ENCODE measurements around the gene RHBG. TPM values are rescaled to one million over a fixed set of nuclear protein-coding genes. Genes with fewer than 3 reads are reported as not detected.

The RHBG gene
- total RNA-seq, 1 experiment from 2014 or later = 1.5 TPM

- Histone ChIP-seq H3K56ac (ENCODE audit: insufficient read length, low read depth, low read length) (no peak overlapping the region), H3K14ac (ENCODE audit: insufficient read depth, low read length) (no peak overlapping the region; the same call in 1 of the 2 replicates), H4K20me1 (ENCODE audit: control insufficient read depth, insufficient read depth, insufficient read length) (peaks cover 2% of the 10 kb centered on the region), H3K4ac (ENCODE audit: low read depth, low read length) (no peak overlapping the region), H3K9me3 (ENCODE audit: control insufficient read depth, low read depth, low read length) (no peaks in the 10 kb centered on the region), H3K27me3 (ENCODE audit: insufficient read depth, low read length) (no peaks in the 10 kb centered on the region), H3T11ph (ENCODE audit: low read length) (no peak overlapping the region), H4K5ac (ENCODE audit: insufficient read length, low read depth, low read length) (no peak overlapping the region), H2BK12ac (ENCODE audit: insufficient read length, low read depth, low read length) (no peak overlapping the region), H3K4me1 (ENCODE audit: insufficient read depth, low read length) (peaks cover 4% of the 10 kb centered on the region; the same call in 1 of the 2 replicates), H3K18ac (ENCODE audit: insufficient read length, low read depth, low read length) (no peak overlapping the region), H2BK5ac (ENCODE audit: insufficient read length, low read length) (no peak overlapping the region), H3K9ac (ENCODE audit: extremely low read depth, insufficient read length, low read length) (no peak overlapping the region), H2BK120ac (ENCODE audit: low read depth, low read length, poor library complexity, severe bottlenecking) (no peak overlapping the region), H2BK20ac (ENCODE audit: low read depth, low read length, poor library complexity, severe bottlenecking) (no peak overlapping the region), H2AK5ac (ENCODE audit: insufficient read length, low read length) (no peak overlapping the region), H2BK15ac (ENCODE audit: low read depth, low read length) (no peak overlapping the region), H3K27ac (ENCODE audit: insufficient read length, low read depth, low read length) (no peak overlapping the region), H3K79me1 (ENCODE audit: insufficient read depth, low read depth, low read length, poor library complexity, severe bottlenecking) (no peaks in the 10 kb centered on the region), H4K91ac (ENCODE audit: insufficient read length, low read depth, low read length) (no peak overlapping the region), H2AFZ (ENCODE audit: low read length) (no peak overlapping the region), H3K4me2 (ENCODE audit: insufficient read depth, insufficient read length, low read length) (no peak overlapping the region), H4K8ac (replicated peaks; ENCODE audit: insufficient read length, low read depth, low read length) (no peak overlapping the region), H3K23ac (ENCODE audit: insufficient read length, low read depth, low read length) (no peak overlapping the region), H3K23me2 (ENCODE audit: insufficient read length, low read depth, low read length, poor library complexity, severe bottlenecking) (no peaks in the 10 kb centered on the region), H3K79me2 (ENCODE audit: insufficient read depth, low read length) (no peaks in the 10 kb centered on the region)
- Mint-ChIP-seq H3K27me3 (ENCODE audit: low read depth) (peaks cover 5% of the 10 kb centered on the region), H3K36me3 (ENCODE audit: insufficient read depth in 1 of 3, low read depth in 3 of 3) (peaks cover 0 to 3% (median 0%) of the 10 kb centered on the region in 3 experiments; a peak in 1 of 7 replicates), H3K9me3 (no peaks in the 10 kb centered on the region; a peak in 1 of 5 replicates), H3K4me3 (no peak overlapping the region), H3K27ac (no peak overlapping the region), H3K4me1 (peaks cover 26 to 34% of the 10 kb centered on the region in 2 experiments)
- no peak for TF ChIP-seq CTCF (conservative IDR thresholded peaks at IDR 0.05)
- no peak for DNase-seq
- no CpG with 5 or more reads among the region's 5 CpGs for WGBS (ENCODE audit: extremely low coverage, insufficient read length, low lambda C conversion rate)
These were observed 36.7 kb downstream of the RHBG start for GRCh38 chr1:156405670-156406069.
